HG02571 (cell line): ENCODE data around the gene SLC38A11.

Experiments used
- ATAC-seq: cut with Tn5 transposase; IDR thresholded peaks from one replicate; pipeline ENCODE4 v1.9.1; 2021; ENCODE audit warnings: mild to moderate bottlenecking, moderate library complexity; ENCODE audit not compliant: unreplicated experiment

The SLC38A11 gene

DNA sequence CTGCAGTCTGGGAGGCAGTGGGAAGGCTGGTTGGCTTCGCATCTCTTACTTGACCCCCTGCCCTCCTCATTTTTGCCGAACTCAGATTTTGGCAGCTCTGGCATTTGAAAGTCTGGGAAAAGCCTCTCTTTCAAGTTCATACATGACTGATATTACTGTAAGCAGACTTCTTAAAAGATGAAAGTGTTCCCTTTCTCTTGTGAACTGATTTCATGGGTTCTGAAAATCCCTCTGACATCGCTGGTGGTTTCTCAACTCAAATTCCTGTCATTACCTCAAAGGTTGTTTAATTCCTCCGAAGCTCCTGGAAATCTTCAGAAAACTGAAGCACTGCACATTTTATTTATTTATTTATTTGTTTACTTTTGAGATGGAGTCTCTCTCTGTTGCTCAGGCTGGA is 16.9 kb upstream of the SLC38A11 start:
- ATAC-seq, result no peak

DNA sequence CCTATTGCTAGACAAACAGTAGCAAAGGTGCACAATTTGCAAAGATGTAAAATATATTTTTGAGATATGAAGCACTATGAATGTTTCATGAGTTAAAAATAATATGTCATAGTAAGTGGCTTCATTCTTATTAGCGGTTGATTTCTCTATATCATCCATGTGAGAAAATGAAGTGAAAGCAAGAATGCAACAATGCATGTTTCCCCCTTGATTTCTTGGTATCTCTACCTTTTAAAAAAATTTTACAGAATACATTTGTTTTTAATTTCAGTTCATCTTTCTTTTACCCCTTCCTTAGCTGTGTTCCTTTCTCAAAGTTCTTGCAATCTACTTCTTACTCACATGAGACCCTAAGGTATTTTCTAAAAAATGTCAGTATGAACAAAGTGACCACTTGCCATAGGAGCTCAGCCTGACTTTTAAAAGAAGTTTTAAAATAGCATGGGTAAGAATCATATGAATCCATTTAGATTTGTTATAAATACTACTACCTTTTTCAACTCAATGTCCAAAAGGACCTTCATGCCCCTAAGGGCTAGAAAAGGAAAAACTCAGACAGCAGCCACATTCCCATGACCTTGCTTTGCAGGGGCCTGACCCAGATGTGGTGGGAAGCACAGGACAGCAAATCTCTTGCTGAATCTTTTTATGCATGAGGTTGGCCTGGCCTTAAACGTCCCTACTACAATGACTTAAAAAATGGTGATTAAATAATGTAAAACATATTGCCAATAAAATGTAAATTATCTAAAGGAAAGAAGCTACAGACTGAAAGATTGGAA is 14.8 kb upstream of the SLC38A11 start:
- no peak for ATAC-seq

GRCh38 chr2:164967781-164968228 is 12.5 kb upstream of the SLC38A11 start:
- ATAC-seq, result no peak

- ATAC-seq, result no peak
These were observed 12.0 kb upstream of the SLC38A11 start for GRCh38 chr2:164967361-164967760.

- ATAC-seq, result no peak
These were observed 9.4 kb upstream of the SLC38A11 start for GRCh38 chr2:164964700-164965099.

DNA sequence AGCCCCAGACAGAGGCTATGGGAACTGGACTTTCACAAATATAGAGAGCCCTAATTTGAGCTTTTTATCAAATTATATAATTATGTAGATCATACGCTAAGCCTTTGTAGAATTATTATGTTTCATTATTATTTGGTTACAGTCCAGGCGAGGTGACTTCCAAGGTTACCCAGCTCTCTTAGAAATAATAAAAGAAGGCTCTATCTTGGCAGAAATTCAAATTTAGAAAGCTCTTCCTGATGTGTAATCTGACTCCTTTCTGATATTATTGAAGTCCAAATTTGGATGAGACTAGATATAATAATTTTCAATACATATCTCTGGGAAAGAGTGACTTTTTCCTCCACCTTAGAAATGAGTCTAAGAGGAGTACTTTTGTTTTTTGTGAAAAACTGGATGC is 4.8 kb upstream of the SLC38A11 start:
- no peak for ATAC-seq

DNA sequence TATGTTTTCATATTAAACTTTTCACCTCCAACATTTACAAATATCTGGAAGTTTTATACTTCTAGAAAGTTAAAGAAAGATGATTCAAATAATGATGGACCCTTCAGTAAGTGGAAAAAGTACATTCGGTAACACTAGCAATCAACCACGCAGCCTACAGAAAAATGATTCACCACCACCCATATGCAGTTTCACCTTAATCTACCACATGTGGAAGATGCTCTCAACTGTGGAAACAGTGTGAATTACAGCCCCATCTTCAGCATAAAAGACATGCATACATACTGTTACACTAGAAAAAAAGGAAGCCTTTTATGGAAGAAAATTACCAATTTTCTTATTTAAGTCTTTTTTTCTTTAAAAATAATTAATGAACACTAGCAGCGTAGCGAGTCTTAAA is 1.1 kb downstream of the SLC38A11 start:
- no peak for ATAC-seq

GRCh38 chr2:164953279-164953678 is 2.0 kb downstream of the SLC38A11 start:
- ATAC-seq, result no peak

DNA sequence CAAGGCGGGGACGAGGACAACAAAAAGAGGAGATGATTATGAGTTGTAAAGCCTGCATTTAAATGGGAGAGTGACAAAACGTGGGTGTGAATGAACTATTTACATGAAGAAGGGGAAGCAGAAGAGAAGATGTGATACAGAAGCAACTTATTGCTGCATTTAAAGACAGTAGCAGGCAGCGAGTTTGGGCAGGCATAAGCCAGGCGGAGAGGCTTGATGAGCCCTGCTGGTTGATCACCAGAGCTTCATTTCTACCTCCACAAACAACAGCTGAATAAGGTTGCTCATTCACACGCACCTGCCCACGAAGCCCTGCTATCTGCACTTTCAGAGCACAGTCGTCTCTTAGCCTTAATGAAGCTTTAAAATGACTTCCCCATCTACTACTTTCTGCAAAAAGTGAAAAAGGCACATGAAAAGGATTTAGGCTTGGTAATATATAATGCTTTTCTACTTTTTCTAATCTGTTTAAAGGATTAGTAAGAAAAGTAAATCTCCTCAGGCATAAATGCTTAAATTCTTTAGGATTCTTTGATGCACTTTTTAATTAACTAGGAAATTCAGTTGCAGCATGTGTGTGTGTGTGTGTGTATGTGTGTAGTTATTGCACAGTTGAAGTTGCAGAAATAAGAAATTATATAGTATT is 3.1 kb downstream of the SLC38A11 start:
- ATAC-seq, result no peak

- ATAC-seq, result no peak
These were observed 6.8 kb downstream of the SLC38A11 start for GRCh38 chr2:164948540-164948939.

DNA sequence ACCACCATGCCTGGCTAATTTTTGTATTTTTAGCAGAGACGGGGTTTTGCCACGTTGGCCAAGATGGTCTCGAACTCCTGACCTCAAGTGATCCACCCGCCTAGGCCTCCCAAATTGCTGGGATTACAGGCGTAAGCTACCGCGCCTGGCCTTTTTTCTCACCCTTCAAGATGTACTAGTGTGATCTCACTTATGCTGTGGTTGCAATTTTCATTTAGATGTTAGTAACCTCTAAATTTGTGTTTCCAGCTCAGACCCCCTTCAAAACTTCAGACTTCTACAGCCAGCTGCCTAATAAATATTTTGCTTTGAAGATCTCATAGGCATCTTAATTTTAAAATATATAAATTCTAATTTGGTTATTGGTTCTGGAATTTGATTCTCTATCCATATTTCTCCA is 8.0 kb downstream of the SLC38A11 start:
- no peak for ATAC-seq

- ATAC-seq, result no peak
These were observed 12.0 kb downstream of the SLC38A11 start for GRCh38 chr2:164943289-164943688.

GRCh38 chr2:164937864-164938401 is 17.4 kb downstream of the SLC38A11 start:
- ATAC-seq, result no peak

DNA sequence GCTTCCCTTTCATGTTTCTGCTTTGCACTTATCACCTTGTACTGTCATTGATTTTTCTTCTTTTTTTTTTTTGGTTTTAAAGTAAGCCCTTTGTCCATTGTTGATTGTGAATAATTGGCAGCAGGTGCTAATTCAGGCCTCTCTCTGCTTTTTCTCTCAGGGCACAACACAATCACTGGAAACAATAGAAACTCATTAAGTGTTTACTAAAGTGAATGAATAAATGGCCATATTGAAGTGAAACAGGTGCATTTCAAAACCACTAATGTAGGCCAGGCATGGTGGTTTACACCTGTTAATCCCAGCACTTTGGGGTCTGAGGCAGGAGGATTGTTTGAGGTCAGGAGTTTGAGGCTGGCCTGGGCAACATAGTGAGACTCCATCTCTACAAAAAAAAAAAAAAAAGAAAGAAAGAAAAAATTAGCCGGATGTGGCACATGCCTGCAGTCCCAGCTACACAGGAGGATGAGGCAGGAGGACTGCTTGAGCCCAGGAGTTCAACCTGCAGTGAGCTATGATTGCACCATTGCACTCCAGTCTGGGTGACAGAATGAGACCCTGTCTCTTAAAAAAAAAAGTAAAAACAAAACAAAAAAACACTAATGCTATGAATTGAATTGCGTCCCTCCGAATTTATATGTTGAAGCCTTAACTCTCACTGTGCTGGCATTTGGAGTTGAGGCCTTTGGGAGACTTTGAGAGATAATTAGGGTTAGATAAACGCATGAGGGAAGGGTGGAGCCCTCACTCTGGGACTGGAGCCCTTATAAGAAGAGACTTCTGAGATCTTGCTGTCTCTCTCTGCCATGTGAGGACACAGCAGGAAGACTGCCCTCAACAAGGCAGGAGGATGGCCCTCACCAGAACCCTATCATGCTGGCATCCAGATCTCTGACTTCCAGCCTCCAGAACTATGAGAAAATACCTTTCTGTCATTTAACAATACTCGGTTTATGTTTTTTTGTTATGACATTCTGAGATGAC is 19.9 kb downstream of the SLC38A11 start:
- no peak for ATAC-seq

- ATAC-seq, result no peak
These were observed 20.8 kb downstream of the SLC38A11 start for GRCh38 chr2:164934401-164935117.

DNA sequence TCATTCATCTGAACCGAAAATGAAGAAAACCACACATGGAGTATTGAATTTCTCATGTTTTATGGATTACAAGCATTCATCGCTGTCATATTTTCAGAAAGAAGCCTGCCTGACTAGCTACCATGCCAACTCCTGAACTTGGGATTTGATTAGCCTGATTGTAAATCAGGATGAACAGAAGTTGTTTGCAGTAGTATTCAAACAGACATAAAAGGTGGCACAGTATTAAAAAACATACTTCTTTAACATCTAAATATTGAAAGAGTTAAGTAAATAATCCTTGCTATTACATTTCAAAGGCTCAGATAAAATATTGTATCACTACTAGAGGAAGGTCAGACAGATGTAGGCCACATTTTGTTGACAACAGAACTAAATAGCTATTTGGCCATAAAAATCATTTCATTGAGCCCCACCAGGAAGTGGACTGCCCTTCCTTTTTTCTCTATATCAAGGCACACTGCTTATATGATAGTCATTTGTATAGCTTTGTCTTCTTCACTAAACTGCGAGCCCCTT is 21.6 kb downstream of the SLC38A11 start:
- ATAC-seq, result no peak

DNA sequence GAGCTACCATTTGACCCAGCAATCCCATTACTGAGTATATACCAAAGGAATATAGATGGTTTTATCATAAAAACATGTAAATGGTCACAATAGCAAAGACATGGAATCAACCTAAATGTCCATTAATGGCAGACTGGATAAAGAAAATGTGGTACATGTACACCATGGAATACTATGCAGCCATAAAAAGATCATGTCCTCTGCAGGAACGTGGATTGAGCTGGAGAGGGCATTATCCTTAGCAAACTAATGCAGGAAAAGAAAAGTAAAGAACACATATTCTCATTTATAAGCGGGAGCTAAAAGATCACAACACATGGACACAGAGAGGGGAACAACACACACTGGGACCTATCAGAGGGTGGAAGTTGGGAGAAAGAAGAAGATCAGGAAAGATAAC is 22.9 kb downstream of the SLC38A11 start:
- no peak for ATAC-seq

DNA sequence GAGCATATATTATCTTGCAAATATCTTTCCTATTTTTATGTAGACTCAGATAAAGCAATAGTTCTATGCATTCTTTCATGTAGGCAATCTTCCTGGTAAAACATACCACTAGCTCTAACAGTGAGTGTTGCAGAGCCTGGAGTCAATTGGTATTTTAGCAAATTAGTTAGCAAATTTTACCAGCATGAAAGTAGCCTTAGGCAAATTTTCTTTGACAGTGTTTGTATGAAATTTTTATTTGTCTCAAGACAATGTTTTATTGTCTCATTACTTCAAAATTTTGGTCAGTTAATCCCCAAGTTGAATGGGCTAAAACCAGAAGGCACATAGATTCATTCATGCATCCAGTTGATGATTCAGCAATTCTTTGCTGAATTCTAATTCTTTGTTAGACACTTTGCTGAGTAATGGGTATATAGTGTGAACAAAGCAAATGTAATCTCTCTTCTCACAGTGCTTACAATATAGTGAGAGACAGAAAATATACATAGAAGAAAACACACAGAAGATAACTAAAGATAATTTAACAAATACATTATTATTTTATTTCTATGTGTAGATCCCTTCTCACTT is 27.1 kb downstream of the SLC38A11 start:
- no peak for ATAC-seq

DNA sequence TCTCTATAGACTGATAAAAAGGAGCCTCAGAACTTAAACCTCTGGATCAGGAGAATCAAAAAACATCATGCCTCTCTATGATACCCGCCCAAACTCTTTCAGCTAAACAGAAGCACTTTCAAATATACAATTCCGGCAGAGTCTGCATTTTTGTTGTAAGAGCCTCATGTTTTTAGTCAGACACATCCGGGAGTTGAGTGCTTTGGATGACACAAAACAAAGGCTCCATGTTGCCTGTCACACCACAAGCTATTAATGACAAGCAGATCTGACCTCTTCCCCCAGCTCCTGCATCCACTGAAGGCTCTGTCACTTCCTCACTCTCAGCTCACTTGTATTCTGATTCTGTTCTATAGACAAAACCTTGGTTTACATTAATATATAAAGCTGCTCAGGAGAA is 33.2 kb downstream of the SLC38A11 start:
- ATAC-seq, result no peak

DNA sequence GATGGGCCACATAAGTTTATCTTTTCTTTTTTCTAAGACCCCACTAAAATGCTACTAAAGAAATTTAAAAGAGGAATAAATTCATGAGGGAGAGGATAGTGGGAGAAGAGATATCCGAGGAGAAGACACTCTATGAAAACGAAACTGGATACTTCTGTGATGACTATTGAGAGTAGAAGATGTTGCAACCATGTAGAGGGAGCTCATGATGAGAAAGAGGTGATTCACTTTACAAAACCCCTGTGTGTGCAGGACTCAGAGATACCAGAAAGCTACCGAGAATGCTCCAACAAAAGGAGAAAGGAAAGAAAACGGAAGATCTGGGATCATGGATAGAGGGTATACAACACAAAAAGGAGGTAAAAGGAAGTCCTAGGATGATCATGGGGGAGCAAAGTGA is 34.9 kb downstream of the SLC38A11 start:
- no peak for ATAC-seq
